ENCODE data around the gene PARD3B.

- TF ChIP-seq ARNT (IDR thresholded peaks at IDR 0.05), result no peak
- TF ChIP-seq HDGF (IDR thresholded peaks at IDR 0.05; ENCODE audit: borderline replicate concordance), result no peak
- no peak for TF ChIP-seq ELF4 (IDR thresholded peaks at IDR 0.05)
- TF ChIP-seq NFRKB (IDR thresholded peaks at IDR 0.05), result no peak
- no peak for TF ChIP-seq SP1 (IDR thresholded peaks at IDR 0.05)
- no peak for TF ChIP-seq TARDBP (IDR thresholded peaks at IDR 0.05)
- TF ChIP-seq SUZ12 (IDR thresholded peaks at IDR 0.05), result no peak
- no peak for TF ChIP-seq FOXM1 (IDR thresholded peaks at IDR 0.05; ENCODE audit: borderline replicate concordance)
- TF ChIP-seq BHLHE40 (IDR thresholded peaks at IDR 0.05; ENCODE audit: borderline replicate concordance), result no peak
- no peak for TF ChIP-seq CTBP1 (IDR thresholded peaks at IDR 0.05; ENCODE audit: borderline replicate concordance)
These were observed 951.1 kb downstream of the PARD3B start for GRCh38 chr2:205496370-205496769.
